HG03045 (cell line): ENCODE measurements around the gene MLN.

Experiments
- ATAC-seq: cut with Tn5 transposase; IDR thresholded peaks from one replicate; pipeline ENCODE4 v1.9.1; 2021; ENCODE audit warnings: mild to moderate bottlenecking, moderate library complexity; ENCODE audit not compliant: unreplicated experiment

Gene MLN

GRCh38 chr6:33757113-33757512, 46.7 kb downstream of the MLN start:
- ATAC-seq = no peak

DNA sequence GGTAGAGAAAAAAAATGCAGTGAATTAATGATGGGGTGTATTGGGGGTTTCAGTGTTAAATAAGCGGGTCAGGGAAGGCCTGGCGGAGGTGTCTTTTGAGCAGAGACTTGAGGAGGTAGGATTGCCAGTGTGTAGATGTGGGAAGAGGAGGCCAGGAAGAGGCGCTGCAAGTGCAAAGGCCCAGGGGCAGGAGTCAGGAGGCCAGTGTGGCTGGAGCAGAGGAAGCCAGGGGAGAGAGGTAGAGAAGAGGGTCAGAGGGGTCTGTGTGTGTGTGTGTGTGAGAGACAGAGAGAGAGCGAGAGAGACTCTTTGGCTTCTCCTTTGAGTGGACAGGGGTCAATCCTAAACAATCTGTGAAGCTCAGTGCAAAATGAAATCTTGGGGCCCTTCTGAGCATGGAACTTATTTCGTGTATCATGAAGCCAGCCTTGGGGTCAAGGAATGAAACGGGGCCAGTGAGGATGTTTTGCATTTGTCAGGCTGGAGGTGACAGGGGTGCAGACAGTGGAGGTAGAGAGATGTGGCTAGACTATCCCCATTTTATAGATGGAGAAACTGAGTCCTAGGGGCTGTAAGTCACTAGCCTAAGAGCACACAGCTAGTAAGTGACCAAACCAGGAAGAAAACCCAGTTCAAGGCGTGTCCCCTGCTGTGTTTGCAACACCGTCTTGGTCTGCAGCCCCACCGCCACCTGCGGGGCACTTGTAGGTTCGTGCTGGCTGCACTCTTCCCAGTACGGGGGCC, 47.4 kb downstream of the MLN start:
- no peak for ATAC-seq

DNA sequence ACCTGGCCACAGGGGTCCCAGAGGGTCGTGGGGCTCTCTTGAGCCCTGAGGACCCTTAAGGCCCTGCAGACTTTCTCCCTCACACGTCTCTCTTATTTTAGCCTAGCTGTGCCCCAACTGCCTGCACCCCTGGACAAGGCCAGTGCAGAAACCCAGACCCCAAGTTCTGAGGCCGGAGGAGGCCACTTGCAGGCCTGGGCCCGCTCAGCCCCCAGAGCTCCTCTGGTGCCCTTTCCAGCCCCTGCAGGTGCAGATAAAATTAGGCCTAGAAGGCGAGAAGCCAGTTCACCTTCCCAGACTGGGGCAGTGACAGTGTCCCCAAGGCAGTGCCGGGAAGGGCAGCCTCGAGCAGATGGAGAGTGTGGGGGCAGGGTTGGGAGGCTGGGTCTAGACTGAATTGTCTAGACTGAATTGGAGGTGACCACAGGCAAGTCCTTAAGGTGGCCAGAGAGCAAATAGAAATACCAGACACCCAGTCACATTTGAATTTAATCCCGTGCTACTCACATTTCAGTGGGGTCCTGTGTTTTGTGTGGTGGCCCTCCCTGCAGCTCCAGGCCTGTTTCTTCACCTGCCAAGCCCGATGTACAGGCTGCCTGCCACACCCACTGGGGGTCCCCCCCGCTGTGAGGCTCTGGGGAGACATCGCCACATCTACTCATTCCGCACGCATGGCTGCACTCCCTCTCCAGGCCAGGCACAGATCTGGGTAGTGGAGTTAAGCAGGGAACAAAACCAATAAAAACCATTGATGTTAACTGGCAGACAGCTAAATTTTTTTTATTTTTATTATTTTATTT, 48.5 kb downstream of the MLN start:
- no peak for ATAC-seq

DNA sequence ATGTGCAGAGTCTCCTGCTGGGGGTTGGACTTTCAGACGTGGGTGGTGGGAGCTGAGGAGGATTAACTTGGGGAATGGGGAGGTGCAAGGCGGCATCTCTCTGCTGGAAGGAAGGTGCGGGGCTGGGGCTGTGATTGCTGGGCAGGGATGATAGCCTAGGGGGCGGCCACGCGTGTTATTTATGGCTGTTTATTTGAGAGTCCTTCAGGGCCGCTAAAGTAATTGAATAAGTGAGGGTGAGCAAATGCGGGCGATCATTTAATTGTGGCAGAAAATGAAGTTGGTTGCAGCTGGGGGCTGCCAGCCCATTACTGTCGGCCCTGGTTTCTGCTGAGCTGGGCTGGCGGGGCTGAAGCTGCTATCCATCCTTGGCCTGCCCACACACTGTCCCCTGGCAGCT, 49.6 kb downstream of the MLN start:
- no peak for ATAC-seq

- ATAC-seq = no peak
Measured at GRCh38 chr6:33752646-33753015, 51.2 kb downstream of the MLN start.

DNA sequence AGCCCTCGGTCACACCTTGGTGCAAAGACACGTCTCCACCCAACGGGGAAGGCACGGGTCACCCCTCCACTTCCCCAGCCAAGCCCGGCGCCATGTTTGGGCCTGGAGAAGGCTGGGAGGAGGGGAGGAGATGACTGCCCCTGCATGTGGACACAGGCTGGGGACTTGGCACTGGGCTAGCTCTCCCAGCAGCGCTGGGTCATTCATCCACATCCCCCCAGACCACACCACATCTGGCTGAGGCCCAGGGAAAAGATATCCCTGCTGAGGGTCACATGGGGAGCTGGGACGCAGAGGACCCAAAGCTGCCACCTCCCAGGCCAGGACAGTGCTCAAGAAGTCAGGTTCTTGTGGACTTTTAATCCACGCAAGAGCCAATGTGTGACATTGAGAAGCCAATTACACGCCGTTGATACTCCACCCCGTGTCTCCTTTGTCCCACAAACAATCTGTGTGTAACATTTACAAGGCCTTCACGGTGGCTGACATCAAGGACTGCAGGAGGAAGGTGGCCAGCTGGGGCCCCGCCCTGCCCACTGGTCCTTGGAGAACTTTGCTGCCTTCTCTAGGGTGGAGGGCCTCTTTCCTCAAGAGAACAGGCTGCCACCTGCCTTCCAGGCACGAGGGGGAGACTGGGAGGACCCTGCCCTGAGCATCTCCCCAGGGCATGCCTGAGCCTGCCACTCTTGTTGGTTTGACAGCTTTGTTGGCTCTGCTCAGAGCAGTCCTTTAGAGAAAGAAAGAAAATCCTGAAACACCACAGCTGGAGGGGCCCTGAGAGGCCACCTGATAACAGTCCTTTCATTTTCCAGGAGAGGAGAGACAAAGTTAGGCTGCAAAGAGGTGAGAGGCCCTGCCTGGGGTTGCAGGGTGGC, 51.8 kb downstream of the MLN start:
- ATAC-seq = no peak

- no peak for ATAC-seq
Measured at GRCh38 chr6:33750244-33750991, 53.4 kb downstream of the MLN start.

GRCh38 chr6:33749401-33749800, 54.4 kb downstream of the MLN start:
- ATAC-seq = no peak

DNA sequence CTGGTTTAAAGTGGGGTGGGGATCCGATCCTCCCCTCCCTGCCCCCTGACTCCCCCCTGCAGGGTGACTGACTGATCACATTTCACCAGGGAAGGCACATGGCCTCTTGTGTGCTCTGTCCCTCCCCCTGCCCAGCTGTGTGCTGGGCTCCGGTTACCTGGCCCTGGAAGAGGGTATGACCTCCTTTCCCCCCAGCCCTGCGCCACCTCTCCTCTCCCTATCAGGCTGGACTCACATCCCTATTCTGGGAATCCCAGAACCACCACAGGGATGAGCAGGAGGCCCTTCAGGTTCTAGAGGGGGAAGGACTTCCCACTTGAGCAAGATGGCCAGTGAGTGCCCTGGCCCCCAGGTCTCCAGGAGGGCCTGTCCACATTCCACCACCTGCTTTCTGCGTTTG, 55.0 kb downstream of the MLN start:
- no peak for ATAC-seq

- ATAC-seq = no peak
Measured at GRCh38 chr6:33747823-33748222, 56.0 kb downstream of the MLN start.

- ATAC-seq = no peak
Measured at GRCh38 chr6:33746651-33747100, 57.1 kb downstream of the MLN start, which contains the start of gene IP6K3. TSS of gene IP6K3 (minus strand) at chr6:33746905. CDS start at chr6:33735476, 11,429 bp downstream.

- no peak for ATAC-seq
Measured at GRCh38 chr6:33746036-33746600, 57.7 kb downstream of the MLN start.

GRCh38 chr6:33745548-33745947, 58.3 kb downstream of the MLN start:
- ATAC-seq = no peak

DNA sequence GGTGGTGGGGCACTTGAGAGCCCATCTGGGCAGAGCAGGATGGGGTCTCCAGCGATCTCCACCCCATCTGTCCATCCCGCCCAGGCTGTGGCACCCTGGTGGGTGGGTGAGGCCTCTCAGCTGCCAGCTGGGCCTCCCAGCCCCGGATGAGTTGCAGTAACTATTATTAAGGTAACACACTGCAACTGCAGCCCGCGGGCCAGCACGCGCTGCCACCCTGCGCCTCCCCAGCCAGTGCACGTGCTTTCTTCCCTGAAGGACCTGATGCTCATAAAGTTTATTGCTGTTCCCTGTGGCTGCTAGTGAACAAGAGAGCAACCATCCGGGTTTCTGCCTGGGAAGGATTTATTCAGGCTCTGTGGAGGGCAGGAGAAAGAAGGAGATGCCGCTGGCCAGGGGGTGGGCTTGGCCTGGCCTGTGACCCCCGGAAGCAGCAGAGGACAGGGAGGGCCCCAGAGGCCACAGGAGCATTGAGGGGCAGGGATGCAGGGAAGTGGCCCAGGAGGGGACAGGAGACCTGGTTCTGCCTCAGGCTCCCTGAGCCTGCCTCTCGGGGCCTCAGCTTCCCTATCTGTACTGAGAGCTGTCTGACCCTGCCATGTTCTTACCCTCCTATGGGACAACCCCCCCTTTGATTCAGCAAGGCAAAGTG, 58.8 kb downstream of the MLN start:
- no peak for ATAC-seq
